HG03175 (cell line): ENCODE data around the gene IL9R.
"Not testable (repeated sequence)": the region's sequence is repeated elsewhere in the genome, so short reads cannot be mapped to it uniquely, and the experiment has no call there.

Experiments
- ATAC-seq: cut with Tn5 transposase; IDR thresholded peaks from one replicate; pipeline ENCODE4 v1.9.1; 2021; ENCODE audit warnings: mild to moderate bottlenecking, moderate library complexity; ENCODE audit not compliant: unreplicated experiment

IL9R gene

GRCh38 chrX:155995321-155995875, 2.1 kb upstream of the IL9R start:
- ATAC-seq = no peak

GRCh38 chrX:155998116-155998515, 620 bp downstream of the IL9R start:
- no peak for ATAC-seq

- ATAC-seq = no peak
Observed at GRCh38 chrX:155998761-155999510, 1.4 kb downstream of the IL9R start.

- ATAC-seq = not testable (repeated sequence)
Observed at GRCh38 chrX:155999751-156000150, 2.3 kb downstream of the IL9R start.

- ATAC-seq = no peak
Observed at GRCh38 chrX:156000361-156000926, 2.9 kb downstream of the IL9R start.

- no peak for ATAC-seq
Observed at GRCh38 chrX:156001001-156001666, 3.6 kb downstream of the IL9R start.

- ATAC-seq = no peak
Observed at GRCh38 chrX:156001667-156002021, 4.1 kb downstream of the IL9R start.

GRCh38 chrX:156002507-156002906, 5.0 kb downstream of the IL9R start:
- ATAC-seq = no peak

- ATAC-seq = no peak
Observed at GRCh38 chrX:156003486-156004185, 6.1 kb downstream of the IL9R start.

GRCh38 chrX:156004256-156004655, 6.8 kb downstream of the IL9R start:
- no peak for ATAC-seq

GRCh38 chrX:156004740-156005139, 7.2 kb downstream of the IL9R start:
- ATAC-seq = no peak

- no peak for ATAC-seq
Observed at GRCh38 chrX:156005144-156005543, 7.6 kb downstream of the IL9R start.

- not testable (repeated sequence) for ATAC-seq
Observed at GRCh38 chrX:156006468-156006867, 9.0 kb downstream of the IL9R start.

- ATAC-seq = not testable (repeated sequence)
Observed at GRCh38 chrX:156008379-156008778, 10.9 kb downstream of the IL9R start.

- ATAC-seq = no peak
Observed at GRCh38 chrX:156008915-156009314, 11.4 kb downstream of the IL9R start.

GRCh38 chrX:156009691-156010090, 12.2 kb downstream of the IL9R start:
- ATAC-seq = not testable (repeated sequence)

- ATAC-seq = peak; percentile 68
Observed at GRCh38 chrX:156013286-156013953, 15.9 kb downstream of the IL9R start.

- not testable (repeated sequence) for ATAC-seq
Observed at GRCh38 chrX:156019846-156020245, 22.4 kb downstream of the IL9R start.

- not testable (repeated sequence) for ATAC-seq
Observed at GRCh38 chrX:156023002-156023401, 25.5 kb downstream of the IL9R start.

GRCh38 chrX:156024949-156025492, 27.5 kb downstream of the IL9R start:
- not testable (repeated sequence) for ATAC-seq
